SJSA1 (cell line): ENCODE data around the gene BACE2. TPM values are rescaled to one million over a fixed set of nuclear protein-coding genes. Genes with fewer than 3 reads are reported as not detected.
"Not testable (repeated sequence)": the region's sequence is repeated elsewhere in the genome, so short reads cannot be mapped to it uniquely, and the experiment has no call there.

Source experiments
- DNase-seq, 2 experiments: peaks; one replicate each; pipeline ENCODE4 v3.0.0-alpha.2; 2015 to 2020; ENCODE audit warnings: low spot score in 2 of 2, low read depth in 1 of 2
- H3K27ac ChIP-seq: fragments of 250-450 bp; sonication (Bioruptor Pico); 2 replicates; pipeline ENCODE4 v1.5.1; 2020; ENCODE audit warnings: mild to moderate bottlenecking, moderate library complexity
- H3K27me3 ChIP-seq: fragments of 250-450 bp; sonication (Bioruptor Pico); replicated peaks from 2 replicates; pipeline ENCODE4 v1.5.1; 2020; ENCODE audit warnings: mild to moderate bottlenecking, moderate library complexity
- H3K36me3 ChIP-seq: fragments of 250-450 bp; sonication (Bioruptor Pico); 2 replicates; pipeline ENCODE4 v1.5.1; 2020; ENCODE audit warnings: mild to moderate bottlenecking
- H3K4me1 ChIP-seq: fragments of 250-450 bp; sonication (Bioruptor Pico); replicated peaks from 2 replicates; pipeline ENCODE4 v1.6.1; 2021; ENCODE audit warnings: mild to moderate bottlenecking
- H3K4me3 ChIP-seq: fragments of 250-450 bp; sonication (Bioruptor Pico); 2 replicates; pipeline ENCODE4 v1.5.1; 2020; ENCODE audit warnings: mild to moderate bottlenecking
- H3K9me3 ChIP-seq: fragments of 250-450 bp; sonication (Bioruptor Pico); replicated peaks from 2 replicates; pipeline ENCODE4 v1.5.1; 2020; ENCODE audit warnings: mild to moderate bottlenecking
- total RNA-seq: library from RNA; depleted of rRNA; stranded (reverse); fragments of >200 nt; shearing (Covaris generic); gene quantifications from 2 replicates; pipeline ENCODE4 v1.2.3, GENCODE V29; 2014

BACE2 gene
- total RNA-seq, 1 experiment from 2014 or later = 0.50 TPM

DNA sequence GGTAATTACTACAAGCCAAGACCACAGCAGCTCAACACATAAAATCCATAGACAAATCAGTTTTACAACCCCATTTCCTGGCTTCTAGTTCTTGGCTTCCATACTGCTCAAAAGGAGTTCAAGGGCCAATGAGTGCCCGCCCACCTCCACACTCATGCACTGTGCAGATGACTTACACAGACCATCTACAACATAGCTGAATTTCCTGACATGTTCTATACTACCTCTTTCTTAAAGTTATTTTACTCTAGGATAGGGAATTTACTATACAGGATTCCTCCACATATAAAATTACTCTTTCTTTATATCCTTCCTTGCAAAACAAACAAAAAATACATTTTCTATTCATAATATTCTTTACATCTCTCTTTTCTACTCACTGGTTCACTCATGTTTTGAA lies 14.6 kb downstream of the BACE2 start:
- Histone ChIP-seq H3K27me3 (no peaks in the 10 kb centered on the region), H3K4me3 (no peak overlapping the region), H3K9me3 (no peaks in the 10 kb centered on the region), H3K4me1 (no peaks in the 10 kb centered on the region), H3K27ac (no peak overlapping the region), H3K36me3 (no peaks in the 10 kb centered on the region)
- DNase-seq = no peak

DNA sequence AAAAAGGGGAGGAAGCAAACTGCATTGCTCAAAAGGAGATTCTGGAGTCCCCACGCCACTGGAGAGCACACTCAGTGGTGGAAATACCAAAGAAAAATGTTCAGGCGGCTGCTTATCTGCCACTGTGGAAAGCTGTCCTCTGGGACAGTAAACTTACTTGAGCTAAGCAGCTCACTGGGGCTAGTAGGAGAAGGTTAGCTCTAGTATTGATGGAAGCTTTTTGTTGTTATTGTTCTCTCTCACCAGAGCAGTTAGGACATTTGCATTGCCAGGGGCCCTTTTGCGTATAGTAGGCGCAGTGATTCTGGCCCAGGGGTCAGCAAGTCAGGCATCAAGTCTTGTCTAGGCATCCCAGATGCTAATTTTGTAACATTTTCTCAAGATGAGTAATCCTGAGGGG lies 15.6 kb downstream of the BACE2 start:
- no peak for DNase-seq
- no peaks in the 10 kb centered on the region for H3K27me3 ChIP-seq

DNA sequence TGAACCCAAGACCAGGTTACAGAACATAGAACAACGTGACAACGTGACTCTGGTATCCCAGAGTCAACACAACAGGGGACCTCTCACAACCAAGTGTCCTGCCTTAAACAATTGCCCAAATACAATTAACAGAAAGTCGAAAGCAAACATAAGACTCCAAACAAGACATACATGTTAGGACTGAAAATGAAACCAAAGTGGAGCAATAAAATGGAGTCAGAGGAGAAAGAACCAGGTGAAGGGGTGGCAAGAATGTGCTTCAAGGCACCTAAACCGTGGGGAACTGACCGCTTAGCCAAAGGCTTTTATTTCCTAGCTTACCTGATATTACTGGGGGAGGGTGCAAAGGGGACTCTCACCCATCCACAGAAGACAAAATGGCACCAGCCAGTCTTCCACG lies 17.8 kb downstream of the BACE2 start:
- H3K27me3 ChIP-seq = no peaks in the 10 kb centered on the region
- DNase-seq = no peak
- H3K9me3 ChIP-seq = no peaks in the 10 kb centered on the region

More for the DNA sequence above, 15.6 kb downstream of the BACE2 start:
- no peaks in the 10 kb centered on the region for H3K9me3 ChIP-seq
- no peaks in the 10 kb centered on the region for H3K4me1 ChIP-seq
- no peak overlapping the region for H3K4me3 ChIP-seq
- no peak overlapping the region for H3K27ac ChIP-seq
- H3K36me3 ChIP-seq = no peaks in the 10 kb centered on the region

DNA sequence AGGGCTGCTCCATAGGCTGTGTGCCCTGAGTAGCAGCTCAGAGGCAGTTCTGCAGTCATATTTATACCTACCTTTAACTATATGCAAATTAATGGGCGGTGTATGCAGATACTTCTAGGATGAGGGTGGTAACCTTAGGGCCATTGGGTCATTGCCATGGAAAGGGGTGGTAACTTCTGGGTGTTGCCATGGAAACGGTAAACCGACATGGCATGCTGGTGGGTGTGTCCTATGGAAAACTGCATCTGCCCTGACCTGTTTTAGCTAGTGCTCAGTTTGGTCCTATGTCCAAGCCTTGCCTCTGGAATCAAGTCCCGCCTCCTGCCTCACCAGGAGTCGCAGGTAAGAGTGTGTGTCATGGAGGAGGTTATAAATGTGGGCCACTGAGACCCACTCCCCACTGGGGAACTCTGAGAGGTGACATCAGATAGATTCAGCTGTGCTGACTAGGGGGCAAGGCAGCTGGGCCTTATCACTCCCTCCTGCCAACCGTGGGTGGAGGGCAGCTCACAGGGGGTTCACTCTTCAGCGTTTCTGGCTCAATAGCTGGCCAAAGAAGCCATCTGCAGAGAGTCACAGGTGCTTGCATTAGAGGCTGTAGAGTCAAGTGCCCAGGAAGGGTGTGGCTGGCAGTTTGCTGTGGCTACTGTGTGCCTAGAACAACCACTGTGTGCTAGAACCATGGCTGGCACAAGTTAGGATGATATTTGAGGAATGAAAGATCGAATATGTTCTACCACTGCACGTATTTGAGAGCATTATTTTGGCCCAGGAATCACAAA lies 19.0 kb downstream of the BACE2 start:
- no peak for DNase-seq
- Histone ChIP-seq H3K36me3 (no peaks in the 10 kb centered on the region), H3K4me1 (no peaks in the 10 kb centered on the region), H3K9me3 (no peaks in the 10 kb centered on the region), H3K4me3 (no peak overlapping the region), H3K27ac (no peak overlapping the region), H3K27me3 (no peaks in the 10 kb centered on the region)

More for the DNA sequence above, 17.8 kb downstream of the BACE2 start:
- H3K4me1 ChIP-seq = no peaks in the 10 kb centered on the region
- H3K36me3 ChIP-seq = no peaks in the 10 kb centered on the region
- H3K27ac ChIP-seq = no peak overlapping the region
- no peak overlapping the region for H3K4me3 ChIP-seq

DNA sequence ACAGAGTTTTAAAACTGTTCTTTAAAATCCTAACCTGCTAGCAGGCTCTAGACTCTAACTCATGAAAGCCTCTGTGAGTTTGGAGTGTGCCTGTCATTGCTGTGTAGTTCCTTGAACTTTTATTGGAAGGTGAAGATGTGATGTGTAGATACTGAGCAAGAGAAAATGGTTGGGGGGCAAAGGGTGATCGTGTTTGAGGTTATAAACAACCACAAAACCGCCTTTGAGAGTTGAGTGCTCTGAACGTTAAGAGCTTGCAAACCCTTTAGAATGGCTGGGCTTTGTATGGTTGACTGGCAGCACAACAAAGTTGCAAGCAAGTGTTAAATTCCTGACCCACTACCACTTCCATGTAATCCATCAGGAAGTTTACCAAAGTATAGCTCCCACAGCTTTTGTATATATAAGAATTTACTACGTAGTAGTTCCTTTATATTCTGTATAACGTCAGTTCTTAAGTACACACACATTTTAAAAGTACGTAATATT lies 19.6 kb downstream of the BACE2 start:
- Histone ChIP-seq H3K9me3 (no peaks in the 10 kb centered on the region), H3K27me3 (no peaks in the 10 kb centered on the region), H3K4me3 (no peak overlapping the region), H3K4me1 (no peaks in the 10 kb centered on the region), H3K27ac (no peak overlapping the region), H3K36me3 (no peaks in the 10 kb centered on the region)
- DNase-seq = no peak

GRCh38 chr21:41188486-41189149 lies 20.7 kb downstream of the BACE2 start:
- H3K4me1 ChIP-seq = no peaks in the 10 kb centered on the region
- no peaks in the 10 kb centered on the region for H3K9me3 ChIP-seq
- H3K27me3 ChIP-seq = no peaks in the 10 kb centered on the region
- no peak for DNase-seq
- H3K4me3 ChIP-seq = no peak overlapping the region
- no peak overlapping the region for H3K27ac ChIP-seq
- no peaks in the 10 kb centered on the region for H3K36me3 ChIP-seq

DNA sequence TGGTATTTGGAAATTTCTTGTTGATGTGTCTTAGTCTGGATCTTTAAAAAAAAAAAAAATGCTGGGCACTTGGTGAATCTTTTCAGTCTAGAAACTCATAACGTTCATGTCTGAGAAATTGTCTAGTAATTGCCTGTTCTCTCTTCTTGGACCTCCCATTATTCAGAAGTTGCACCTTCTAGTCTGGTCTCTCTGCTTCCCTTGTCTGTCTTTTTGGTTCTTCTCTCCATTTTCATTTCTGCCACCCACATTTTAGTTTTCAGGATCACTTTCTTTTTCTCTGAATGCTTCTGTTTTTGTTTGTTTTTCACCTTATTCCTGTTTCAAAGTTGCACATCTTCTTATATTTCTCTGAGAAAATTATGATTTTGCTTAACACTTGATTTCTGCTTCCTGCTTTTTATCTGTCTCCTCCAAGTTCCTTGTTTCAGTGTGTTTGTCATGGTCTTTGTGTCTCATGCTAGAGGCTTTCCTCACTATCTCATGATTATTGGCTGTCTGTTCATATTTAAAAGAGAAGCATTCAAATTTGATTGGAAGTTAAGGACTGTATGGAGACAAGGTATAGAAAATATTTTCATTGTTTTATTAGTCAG lies 21.3 kb downstream of the BACE2 start:
- Histone ChIP-seq H3K27ac (no peak overlapping the region), H3K4me1 (no peaks in the 10 kb centered on the region), H3K36me3 (no peaks in the 10 kb centered on the region), H3K9me3 (no peaks in the 10 kb centered on the region), H3K27me3 (no peaks in the 10 kb centered on the region), H3K4me3 (no peak overlapping the region)
- DNase-seq = no peak

GRCh38 chr21:41192552-41192951 lies 24.6 kb downstream of the BACE2 start:
- H3K27me3 ChIP-seq, H3K4me3 ChIP-seq, H3K4me1 ChIP-seq, DNase-seq, H3K27ac ChIP-seq, H3K36me3 ChIP-seq, H3K9me3 ChIP-seq: not testable (repeated sequence)

- Histone ChIP-seq H3K27me3 (no peaks in the 10 kb centered on the region), H3K36me3 (no peaks in the 10 kb centered on the region), H3K27ac (no peak overlapping the region), H3K4me1 (no peaks in the 10 kb centered on the region), H3K4me3 (no peak overlapping the region), H3K9me3 (no peaks in the 10 kb centered on the region)
- DNase-seq = no peak
These were observed 27.4 kb downstream of the BACE2 start for GRCh38 chr21:41195311-41195710.

DNA sequence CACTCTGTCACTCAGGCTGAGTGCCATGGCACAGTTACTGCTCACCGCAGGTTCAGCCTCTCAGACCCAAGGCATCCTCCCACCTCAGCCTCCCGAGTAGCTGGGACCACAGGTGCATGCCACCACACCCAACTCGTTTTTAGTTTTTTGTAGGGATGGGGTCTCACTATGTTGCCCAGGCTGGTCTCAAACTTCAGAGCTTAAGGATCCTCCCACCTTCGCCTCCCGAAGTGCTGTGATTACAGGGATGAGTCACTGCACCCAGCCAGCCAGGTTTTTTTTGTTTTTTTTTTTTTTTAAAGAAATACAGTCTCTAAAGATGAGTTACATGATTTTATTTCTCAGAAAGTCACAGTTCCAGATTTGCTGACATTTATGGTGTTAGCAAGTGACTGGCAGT lies 29.0 kb downstream of the BACE2 start:
- no peaks in the 10 kb centered on the region for H3K36me3 ChIP-seq
- DNase-seq = no peak
- H3K4me3 ChIP-seq = no peak overlapping the region
- H3K27ac ChIP-seq = no peak overlapping the region
- H3K9me3 ChIP-seq = no peaks in the 10 kb centered on the region
- no peaks in the 10 kb centered on the region for H3K4me1 ChIP-seq
- H3K27me3 ChIP-seq = no peaks in the 10 kb centered on the region

DNA sequence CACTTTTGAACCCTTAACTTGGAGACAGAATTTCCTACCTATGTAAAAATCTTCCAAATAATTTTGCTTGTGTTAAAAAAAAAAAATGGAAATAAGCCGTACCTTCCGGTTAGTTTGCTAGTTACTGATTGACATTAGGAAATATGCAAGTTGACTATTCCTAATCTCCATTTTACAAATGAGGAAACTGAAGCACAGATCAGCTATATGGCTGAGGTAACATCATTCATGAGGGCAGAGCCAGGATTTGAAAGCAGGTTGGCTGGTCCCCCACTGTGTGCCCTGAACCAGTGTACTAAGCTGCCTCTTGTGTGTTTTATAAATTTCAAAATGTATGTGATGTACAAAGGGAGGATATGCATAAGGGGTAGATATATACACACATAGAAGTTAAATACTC lies 29.6 kb downstream of the BACE2 start:
- H3K4me3 ChIP-seq = no peak overlapping the region
- no peaks in the 10 kb centered on the region for H3K9me3 ChIP-seq
- H3K36me3 ChIP-seq = no peaks in the 10 kb centered on the region
- no peak for DNase-seq
- H3K4me1 ChIP-seq = no peaks in the 10 kb centered on the region
- H3K27ac ChIP-seq = no peak overlapping the region
- no peaks in the 10 kb centered on the region for H3K27me3 ChIP-seq

DNA sequence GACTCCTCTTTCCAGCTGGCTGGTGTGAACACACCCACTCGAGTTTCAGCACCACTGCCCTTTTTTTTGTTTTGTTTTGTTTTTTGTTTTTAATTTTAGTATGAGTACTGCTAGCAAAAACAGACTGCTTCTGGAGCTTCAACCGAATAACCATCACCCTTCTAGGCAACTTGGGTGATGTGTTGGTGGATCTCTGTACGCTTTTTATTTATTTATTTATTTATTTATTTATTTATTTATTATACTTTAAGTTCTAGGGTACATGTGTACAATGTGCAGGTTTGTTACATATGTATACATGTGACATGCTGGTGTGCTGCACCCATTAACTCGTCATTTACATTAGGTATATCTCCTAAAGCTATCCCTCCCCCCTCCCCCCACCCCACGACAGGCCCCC lies 30.7 kb downstream of the BACE2 start:
- H3K4me1 ChIP-seq, H3K36me3 ChIP-seq, DNase-seq, H3K9me3 ChIP-seq, H3K4me3 ChIP-seq, H3K27ac ChIP-seq, H3K27me3 ChIP-seq: not testable (repeated sequence)

DNA sequence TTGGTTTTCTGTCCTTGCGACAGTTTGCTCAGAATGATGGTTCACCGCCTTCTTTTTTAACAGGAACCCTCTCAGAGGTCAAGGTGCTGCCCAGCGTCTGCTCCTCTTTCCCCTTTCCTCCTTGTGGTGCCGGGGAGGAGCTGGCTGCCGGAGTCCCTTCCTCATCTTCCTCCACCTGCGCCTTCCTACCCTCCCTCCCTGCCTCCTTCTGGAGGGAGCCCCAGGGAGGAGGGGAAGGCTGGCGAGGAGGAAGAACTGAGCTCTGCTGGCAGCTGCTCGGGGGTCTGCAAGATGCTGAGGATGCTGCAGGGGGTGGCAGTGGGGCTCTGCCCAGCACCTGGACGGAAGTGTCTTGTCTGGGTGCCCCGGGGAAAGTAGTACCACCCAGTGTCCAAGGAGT lies 31.2 kb downstream of the BACE2 start:
- no peaks in the 10 kb centered on the region for H3K9me3 ChIP-seq
- DNase-seq = no peak
- no peak overlapping the region for H3K4me3 ChIP-seq
- no peaks in the 10 kb centered on the region for H3K36me3 ChIP-seq
- no peaks in the 10 kb centered on the region for H3K4me1 ChIP-seq
- no peak overlapping the region for H3K27ac ChIP-seq
- H3K27me3 ChIP-seq = no peaks in the 10 kb centered on the region

DNA sequence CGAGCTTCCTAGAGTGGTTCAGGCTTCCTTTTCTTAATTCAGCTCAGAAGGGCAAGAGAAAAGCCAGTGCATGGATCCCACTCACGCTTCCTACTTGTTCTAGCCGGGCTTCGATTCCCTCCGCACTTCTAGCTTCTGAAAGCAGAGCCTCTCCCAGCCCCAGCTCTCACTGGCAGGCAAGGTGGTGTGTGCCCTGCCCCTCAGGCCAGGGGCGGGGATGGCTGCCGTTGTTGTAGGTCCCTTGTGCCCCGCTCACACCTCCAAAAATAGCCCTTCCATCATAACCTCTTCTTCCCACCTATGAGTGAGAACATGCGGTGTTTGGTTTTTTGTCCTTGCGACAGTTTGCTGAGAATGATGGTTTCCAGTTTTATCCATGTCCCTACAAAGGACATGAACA lies 31.6 kb downstream of the BACE2 start:
- Histone ChIP-seq H3K27me3 (no peaks in the 10 kb centered on the region), H3K9me3 (no peaks in the 10 kb centered on the region), H3K27ac (no peak overlapping the region), H3K4me3 (no peak overlapping the region), H3K4me1 (no peaks in the 10 kb centered on the region), H3K36me3 (no peaks in the 10 kb centered on the region)
- no peak for DNase-seq
